HCT116 (cell line): ENCODE data around the gene ST6GALNAC4. TPM values are rescaled to one million over a fixed set of nuclear protein-coding genes. Genes with fewer than 3 reads are reported as not detected.

Experiments used
- ATAC-seq: fragments of 200-7000 bp; cut with Tn5 transposase; 2 replicates; pipeline ENCODE4 v1.9.1; 2020; ENCODE audit warnings: mild to moderate bottlenecking, moderate library complexity
- BruUV-seq: library from RNA; stranded (reverse); fragments of 400-500 nt; replicated peaks from 2 replicates; lab custom pipeline; 2021; lab: Mats Ljungman, UMichigan
- CTCF ChIA-PET: fragments of 300-600 bp; sonication (Branson Sonifier 250); formaldehyde crosslinking; loops from one replicate; lab custom pipeline; 2021; ENCODE audit warnings: antibody characterized with exemption; lab: Charles Lee
- POLR2A ChIA-PET: fragments of 300-600, 350-600 bp; sonication (Branson Sonifier 250); formaldehyde crosslinking; loops from one replicate; lab custom pipeline; 2021; ENCODE audit warnings: antibody characterized with exemption; lab: Charles Lee
- RAD21 ChIA-PET, 2 experiments: fragments of 300-600 bp; sonication (Branson Sonifier 250); formaldehyde crosslinking; loops; one replicate each; lab custom pipeline; 2023; ENCODE audit warnings: low total read pairs in 2 of 2; ENCODE audit not compliant: uncharacterized antibody in 2 of 2, unreplicated experiment in 2 of 2, low non-redundant PET in 1 of 2; lab: Charles Lee
- DNase-seq: peaks from one replicate; pipeline ENCODE4 v3.0.0-alpha.2; 2010; ENCODE audit warnings: low read depth, low spot score
- H2AFZ ChIP-seq: fragments of 200-600 bp; shearing (Covaris generic), sonication (generic); 2 replicates; pipeline ENCODE4 v1.6.1; 2017; ENCODE audit warnings: low read depth, mixed run types, mixed read lengths, antibody characterized with exemption, low read length; ENCODE audit not compliant: poor library complexity, severe bottlenecking
- H3K27ac ChIP-seq: 2 replicates; pipeline ENCODE4 v1.5.1; 2012; ENCODE audit warnings: low read depth, low read length
- H3K27me3 ChIP-seq: fragments of 200-600 bp; sonication (generic); 2 replicates; pipeline ENCODE4 v1.6.1; 2016; ENCODE audit warnings: mixed run types, low read length, mixed read lengths; ENCODE audit not compliant: insufficient read depth
- H3K36me3 ChIP-seq, 2 experiments: fragments of 200-500 bp in 1 of 2; fragments of 200-600 bp in 1 of 2; sonication (Bioruptor generic) in 1 of 2; sonication (generic) in 1 of 2; 2 replicates each; pipeline versions ENCODE4 v1.5.1 to v1.6.1; 2014 to 2016; ENCODE audit warnings: low read length in 2 of 2, inconsistent platforms in 1 of 2, mixed read lengths in 1 of 2, mixed run types in 1 of 2; ENCODE audit not compliant: insufficient read depth in 2 of 2, control insufficient read depth in 1 of 2
- H3K4me1 ChIP-seq, 2 experiments: fragments of 200-600 bp in 1 of 2; sonication (generic) in 1 of 2; 2 replicates each; pipeline versions ENCODE4 v1.5.1 to v1.6.1; 2012 to 2017; ENCODE audit warnings: low read length in 2 of 2, inconsistent platforms in 1 of 2, mild to moderate bottlenecking in 1 of 2, mixed read lengths in 1 of 2, mixed run types in 1 of 2, moderate library complexity in 1 of 2; ENCODE audit not compliant: insufficient read depth in 2 of 2, control insufficient read depth in 1 of 2
- H3K4me2 ChIP-seq: fragments of 200-600 bp; sonication (generic); 2 replicates; pipeline ENCODE4 v1.6.1; 2017; ENCODE audit warnings: mixed run types, low read length, mixed read lengths
- H3K4me3 ChIP-seq, 2 experiments: fragments of 200-600 bp in 1 of 2; sonication (generic) in 1 of 2; replicated peaks in 1 of 2; 2 replicates each; pipeline ENCODE4 v1.5.1; 2011 to 2016; ENCODE audit warnings: low read length in 2 of 2, control low read depth in 1 of 2, low read depth in 1 of 2, mild to moderate bottlenecking in 1 of 2, mixed read lengths in 1 of 2, mixed run types in 1 of 2
- H3K79me2 ChIP-seq: fragments of 200-600 bp; sonication (generic); 2 replicates; pipeline ENCODE4 v1.6.1; 2017; ENCODE audit warnings: mild to moderate bottlenecking, mixed run types, low read length, moderate library complexity, mixed read lengths; ENCODE audit not compliant: insufficient read depth
- H3K9ac ChIP-seq: fragments of 200-600 bp; sonication (generic); 2 replicates; pipeline ENCODE4 v1.6.1; 2016; ENCODE audit warnings: low read length, mixed read lengths
- H3K9me2 ChIP-seq: fragments of 200-600 bp; sonication (generic), shearing (Covaris generic); 2 replicates; pipeline ENCODE4 v1.6.1; 2017; ENCODE audit warnings: mixed run types, mild to moderate bottlenecking, moderate library complexity; ENCODE audit not compliant: insufficient read depth
- H3K9me3 ChIP-seq, 2 experiments: fragments of 200-500 bp in 1 of 2; fragments of 200-600 bp in 1 of 2; sonication (Bioruptor generic) in 1 of 2; sonication (generic) in 1 of 2; 2 replicates each; pipeline ENCODE4 v1.6.1; 2014 to 2017; ENCODE audit warnings: low read length in 2 of 2, mixed read lengths in 2 of 2, inconsistent platforms in 1 of 2, low read depth in 1 of 2, mild to moderate bottlenecking in 1 of 2, mixed run types in 1 of 2, moderate library complexity in 1 of 2; ENCODE audit not compliant: control insufficient read depth in 1 of 2, insufficient read depth in 1 of 2
- H4K20me1 ChIP-seq: fragments of 200-600 bp; sonication (generic), shearing (Covaris generic); 2 replicates; pipeline ENCODE4 v1.6.1; 2017; ENCODE audit warnings: mixed run types, mild to moderate bottlenecking, moderate library complexity; ENCODE audit not compliant: insufficient read depth
- REST ChIP-seq: IDR thresholded peaks from 2 replicates; pipeline ENCODE4 v1.6.1; 2012; ENCODE audit warnings: low read depth
- YY1 ChIP-seq: IDR thresholded peaks from 2 replicates; pipeline ENCODE4 v1.6.1; 2011; ENCODE audit warnings: low read length, low read depth, moderate library complexity, mild to moderate bottlenecking; ENCODE audit not compliant: insufficient replicate concordance; ENCODE audit errors: extremely low read depth
- intact Hi-C: fragments of 100-400 bp; cut with micrococcal nuclease; formaldehyde crosslinking; loops from 2 replicates; pipeline ENCODE4 v1.10.0; 2022
- total RNA-seq: library from RNA; stranded (reverse); gene quantifications from one replicate; pipeline ENCODE4 v1.2.1, GENCODE V29; 2021; ENCODE audit not compliant: unreplicated experiment

Gene ST6GALNAC4
- total RNA-seq, 1 experiment from 2014 or later, result 49.4 TPM

- POLR2A ChIA-PET, result no interaction called here
- intact Hi-C loops, result no loop called here
- H3K9ac ChIP-seq, result no peak overlapping the region
- peaks cover 10 to 21% of the 10 kb centered on the region in 2 experiments for H3K4me1 ChIP-seq
- H2AFZ ChIP-seq, result no peak overlapping the region
- DNase-seq (no peak), ATAC-seq (no peak)
- TF ChIP-seq REST (no peak), YY1 (no peak)
- no peaks in the 10 kb centered on the region; the same call in 1 of the 2 replicates for H3K79me2 ChIP-seq
- RAD21 ChIA-PET, result interaction anchor here in 1 of 2 experiments (2.0 kb wide), 1 partner anchor 90 kb away, joined by 10 read pairs; no protein-coding TSS in a partner anchor
- H3K27me3 ChIP-seq, result no peaks in the 10 kb centered on the region
- no peak overlapping the region for H3K27ac ChIP-seq
- no peaks in the 10 kb centered on the region for H4K20me1 ChIP-seq
- no TSS peak for BruUV-seq
- no peaks in the 10 kb centered on the region for H3K9me2 ChIP-seq
- CTCF ChIA-PET, result interaction anchor here (1.6 to 2.4 kb wide), 3 partner anchors 11 to 137 kb away, joined by 3 to 37 read pairs (median 9); no protein-coding TSS in a partner anchor
- no peak overlapping the region for H3K4me2 ChIP-seq
- H3K4me3 ChIP-seq, result no peak overlapping the region
- no peaks in the 10 kb centered on the region for H3K9me3 ChIP-seq
- H3K36me3 ChIP-seq, result peaks cover 0 to 9% of the 10 kb centered on the region in 2 experiments; a peak in 2 of 4 replicates
These were observed 27.9 kb upstream of the ST6GALNAC4 start for GRCh38 chr9:127944586-127945218.
